A549 (cell line): ENCODE data around the gene KCNQ1.

Experiments
- CTCF ChIP-seq: fragments of >200 bp; sonication (Bioruptor Twin); formaldehyde crosslinking; IDR thresholded peaks from 3 replicates; pipeline ENCODE4 v1.5.1; 2016
- MAFK ChIP-seq: fragments of 450-650 bp; IDR thresholded peaks from 2 replicates; pipeline ENCODE4 v1.6.1; 2014; ENCODE audit not compliant: partially characterized antibody
- MAZ ChIP-seq: fragments of 150-350 bp; IDR thresholded peaks from 2 replicates; pipeline ENCODE4 v1.6.1; 2014; ENCODE audit warnings: antibody characterized with exemption, low read depth, low read length, borderline replicate concordance
- NR3C1 ChIP-seq: fragments of >200 bp; sonication (Bioruptor Twin); formaldehyde crosslinking; IDR thresholded peaks from 3 replicates; pipeline ENCODE4 v1.6.1; 2017
- RARB ChIP-seq: fragments of 250-450 bp; sonication (Bioruptor Pico); IDR thresholded peaks from 2 replicates; pipeline ENCODE4 v1.8.0; 2021; ENCODE audit warnings: mild to moderate bottlenecking, moderate library complexity

GRCh38 chr11:2833716-2834502 lies 389.1 kb downstream of the KCNQ1 start:
- no peak for TF ChIP-seq MAZ
- TF ChIP-seq CTCF = no peak
- no peak for TF ChIP-seq MAFK
- TF ChIP-seq NR3C1 = no peak
- no peak for TF ChIP-seq RARB (CRISPR knock-in tag)
